Sigmoid colon (tissue), 4 donors: ENCODE data around the gene KLHL14.

Experiments used
- CTCF ChIP-seq, 4 experiments: fragments of 450-650 bp in 3 of 4; fragments of 200-600 bp in 1 of 4; IDR thresholded peaks; one replicate each; pipeline ENCODE4 v1.5.1; 2016 to 2019; ENCODE audit warnings: antibody characterized with exemption in 4 of 4, mild to moderate bottlenecking in 3 of 4, moderate library complexity in 2 of 4
- POLR2A ChIP-seq, 2 donors: fragments of 450-650 bp; IDR thresholded peaks; one replicate each; pipeline ENCODE4 v1.6.1; 2016; ENCODE audit warnings: antibody characterized with exemption in 2 of 2, mild to moderate bottlenecking in 2 of 2, moderate library complexity in 2 of 2
- POLR2AphosphoS5 ChIP-seq, 4 donors: sonication (generic); formaldehyde crosslinking; IDR thresholded peaks; one replicate each; pipeline ENCODE4 v1.6.1; 2017; ENCODE audit warnings: antibody characterized with exemption in 4 of 4

GRCh38 chr18:32672398-32672797, 100.4 kb downstream of the KLHL14 start:
- TF ChIP-seq CTCF (IDR thresholded peaks at IDR 0.05): no peak
- TF ChIP-seq POLR2A (IDR thresholded peaks at IDR 0.05): no peak
- no peak for TF ChIP-seq POLR2AphosphoS5 (IDR thresholded peaks at IDR 0.05)
